ENCODE measurements around the gene PPP2R5C. TPM values are rescaled to one million over a fixed set of nuclear protein-coding genes. Genes with fewer than 3 reads are reported as not detected.
A peak's percentile ranks its signal among the peaks of the same experiment; 100 is the strongest.

PPP2R5C gene
- total and polyA plus RNA-seq, 7 experiments from 2014 or later, result 155 to 449 (median 382) TPM

DNA sequence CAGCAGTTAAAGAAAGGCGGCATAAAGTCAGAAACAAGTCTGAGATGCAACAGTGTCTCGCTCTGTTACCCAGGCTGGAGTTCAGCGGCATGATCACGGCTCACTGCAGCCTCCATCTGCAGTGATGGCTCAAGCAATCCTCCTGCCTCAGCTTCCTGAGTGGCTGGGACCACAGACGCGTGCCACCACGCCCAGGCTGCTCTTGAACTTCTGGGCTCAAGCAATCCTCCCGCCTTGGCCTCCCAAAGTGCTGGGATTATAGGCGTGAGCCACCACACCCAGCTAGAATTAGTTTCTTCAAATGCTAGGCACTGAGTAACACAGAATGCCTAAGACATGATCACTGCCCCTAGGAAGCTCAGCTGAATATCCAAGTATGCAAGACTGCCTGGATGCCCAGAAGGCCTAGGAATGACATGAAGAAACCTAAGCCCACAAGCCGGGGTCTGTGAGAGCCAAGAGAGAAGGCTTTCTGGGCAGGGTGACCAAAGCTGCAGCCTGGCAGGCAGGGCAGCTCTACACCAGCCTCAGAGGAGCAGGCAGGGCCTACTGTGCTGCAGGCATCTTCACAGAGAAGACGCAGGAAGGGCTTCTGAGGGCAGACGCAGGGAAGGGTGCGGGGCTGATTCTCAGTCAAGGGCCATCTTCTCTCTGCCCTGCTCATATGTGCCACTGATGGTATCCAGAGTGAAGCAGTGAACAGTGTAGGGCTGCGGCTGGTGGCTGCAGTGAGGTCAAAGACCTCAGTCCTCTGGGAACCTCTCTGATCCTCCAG lies 4.3 kb upstream of the PPP2R5C start:
- DNase-seq (no peak), ATAC-seq (no peak)
- Histone ChIP-seq H3K9me3 (ENCODE audit: control insufficient read depth in 2 of 3, low read length in 3 of 3) (no peaks in the 10 kb centered on the region), H3K27ac (ENCODE audit: low read depth, low read length) (no peak overlapping the region), H3K27me3 (ENCODE audit: control insufficient read depth in 2 of 2, insufficient read depth in 2 of 2, low read length in 2 of 2) (no peaks in the 10 kb centered on the region), H3K4me3 (ENCODE audit: low read length) (no peak overlapping the region), H3K36me3 (ENCODE audit: control insufficient read depth in 2 of 3, insufficient read depth in 3 of 3, low read length in 3 of 3) (peaks cover 0 to 4% (median 0%) of the 10 kb centered on the region in 3 experiments), H3K4me1 (ENCODE audit: control insufficient read depth in 2 of 2, insufficient read depth in 2 of 2, low read length in 2 of 2) (no peaks in the 10 kb centered on the region)
- ChIA-PET CTCF (no interaction called here), POLR2A (interaction anchor here (0.9 kb wide), 1 partner anchor 339 kb away, joined by 3 read pairs; no protein-coding TSS in a partner anchor)
- Mint-ChIP-seq H3K4me1 (peaks cover 5 to 23% (median 11%) of the 10 kb centered on the region in 7 donors), H3K4me3 (no peak overlapping the region), H3K9me3 (peaks cover 0 to 7% (median 1%) of the 10 kb centered on the region in 11 donors), H3K36me3 (peaks cover 0 to 4% (median 0%) of the 10 kb centered on the region in 5 donors), H3K27me3 (peaks cover 0 to 39% (median 9%) of the 10 kb centered on the region in 5 donors), H3K27ac (peak overlapping the region in 4 of 9 donors; percentile 20 to 63 (median 40))
- intact Hi-C loops (cut with micrococcal nuclease), result no loop called here

DNA sequence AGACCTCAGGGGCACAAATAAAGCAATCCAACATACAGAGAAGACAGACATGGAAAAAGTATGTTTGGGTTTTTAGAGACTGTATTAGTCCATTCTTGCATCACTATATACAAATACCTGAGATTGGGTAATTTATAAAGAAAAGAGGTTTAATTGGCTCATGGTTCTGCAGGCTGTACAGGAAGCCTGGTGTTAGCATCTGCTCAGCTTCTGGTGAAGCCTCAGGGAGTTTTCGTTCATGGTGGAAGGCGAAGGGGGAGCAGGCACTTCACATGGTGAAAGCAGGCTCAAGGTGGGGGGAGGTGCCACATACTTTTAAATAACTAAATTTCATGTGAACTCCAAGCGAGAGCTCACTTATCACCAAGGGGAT lies 3.7 kb upstream of the PPP2R5C start:
- H3K9me3 Mint-ChIP-seq, result peaks cover 0 to 4% (median 0%) of the 10 kb centered on the region in 11 donors
- peaks cover 0 to 4% (median 0%) of the 10 kb centered on the region in 5 donors for H3K36me3 Mint-ChIP-seq
- intact Hi-C loops (cut with micrococcal nuclease), result no loop called here
- Histone ChIP-seq H3K4me1 (ENCODE audit: control insufficient read depth in 2 of 2, insufficient read depth in 2 of 2, low read length in 2 of 2) (peaks cover 0 to 6% of the 10 kb centered on the region in 2 donors), H3K27me3 (ENCODE audit: control insufficient read depth in 2 of 2, insufficient read depth in 2 of 2, low read length in 2 of 2) (no peaks in the 10 kb centered on the region), H3K4me3 (ENCODE audit: low read length) (no peak overlapping the region), H3K27ac (ENCODE audit: low read depth, low read length) (no peak overlapping the region), H3K36me3 (ENCODE audit: control insufficient read depth in 2 of 3, insufficient read depth in 3 of 3, low read length in 3 of 3) (peaks cover 0 to 4% (median 0%) of the 10 kb centered on the region in 3 experiments), H3K9me3 (ENCODE audit: control insufficient read depth in 2 of 3, low read length in 3 of 3) (no peaks in the 10 kb centered on the region)
- CTCF ChIA-PET, result no interaction called here
- POLR2A ChIA-PET, result interaction anchor here (1.3 to 3.1 kb wide), 2 partner anchors 10 to 51 kb away, joined by 3 to 28 read pairs; no protein-coding TSS in a partner anchor
- DNase-seq (no peak), ATAC-seq (no peak)
- peak overlapping the region in 1 of 9 donors; percentile 32 for H3K27ac Mint-ChIP-seq
- H3K4me3 Mint-ChIP-seq, result no peak overlapping the region
- H3K4me1 Mint-ChIP-seq, result peaks cover 10 to 27% (median 12%) of the 10 kb centered on the region in 7 donors
- H3K27me3 Mint-ChIP-seq, result peaks cover 0 to 33% (median 6%) of the 10 kb centered on the region in 5 donors

DNA sequence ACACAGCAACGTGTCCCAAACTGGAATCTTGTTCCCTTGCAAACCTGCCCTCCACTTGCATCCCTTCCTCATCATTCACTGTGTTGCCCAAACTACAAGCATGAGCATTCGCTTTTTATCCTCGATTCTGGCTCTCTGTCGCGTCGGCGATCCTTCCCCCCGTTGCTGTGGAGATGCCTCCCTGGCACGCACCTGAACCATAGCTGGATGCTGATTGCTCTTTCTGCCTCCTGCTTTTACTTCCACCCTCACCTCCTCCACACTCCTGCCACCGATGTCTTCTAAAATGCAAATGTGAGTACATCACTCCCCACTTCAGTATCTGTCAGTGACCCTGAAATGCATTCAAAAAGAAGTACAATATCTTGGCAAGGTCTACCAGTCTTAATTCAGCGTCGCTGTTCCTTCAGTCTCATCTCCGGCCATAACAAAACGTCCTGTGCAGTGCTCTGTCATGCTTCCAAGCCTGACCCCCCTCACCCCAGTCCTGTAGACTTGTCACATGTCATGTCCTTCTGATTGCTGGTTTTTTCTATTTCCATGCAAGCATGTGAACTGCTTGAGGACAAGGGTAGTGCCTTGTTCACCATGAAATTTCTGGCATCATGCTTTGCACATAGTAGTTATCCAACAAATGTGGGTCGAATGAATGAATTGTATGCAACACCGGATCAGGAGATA lies 2.5 kb upstream of the PPP2R5C start:
- peaks cover 16 to 37% (median 23%) of the 10 kb centered on the region in 7 donors for H3K4me1 Mint-ChIP-seq
- intact Hi-C loops (cut with micrococcal nuclease), result no loop called here
- Histone ChIP-seq H3K36me3 (ENCODE audit: control insufficient read depth in 2 of 3, insufficient read depth in 3 of 3, low read length in 3 of 3) (peaks cover 0 to 4% (median 0%) of the 10 kb centered on the region in 3 experiments), H3K27ac (ENCODE audit: low read depth, low read length) (no peak overlapping the region), H3K9me3 (ENCODE audit: control insufficient read depth in 2 of 3, low read length in 3 of 3) (no peaks in the 10 kb centered on the region), H3K27me3 (ENCODE audit: control insufficient read depth in 2 of 2, insufficient read depth in 2 of 2, low read length in 2 of 2) (no peaks in the 10 kb centered on the region), H3K4me1 (ENCODE audit: control insufficient read depth in 2 of 2, insufficient read depth in 2 of 2, low read length in 2 of 2) (peaks cover 7 to 14% of the 10 kb centered on the region in 2 donors), H3K4me3 (ENCODE audit: low read length) (no peak overlapping the region)
- CTCF ChIA-PET, result no interaction called here
- peak overlapping the region in 4 of 10 donors; percentile 6 to 72 (median 40) for H3K4me3 Mint-ChIP-seq
- peaks cover 0 to 4% (median 0%) of the 10 kb centered on the region in 11 donors for H3K9me3 Mint-ChIP-seq
- H3K27ac Mint-ChIP-seq, result peak overlapping the region in 6 of 9 donors; percentile 2 to 92 (median 44)
- ATAC-seq (no peak), DNase-seq (no peak)
- peaks cover 0 to 24% (median 4%) of the 10 kb centered on the region in 5 donors for H3K27me3 Mint-ChIP-seq
- H3K36me3 Mint-ChIP-seq, result peaks cover 0 to 5% (median 0%) of the 10 kb centered on the region in 5 donors
- POLR2A ChIA-PET, result interaction anchor here (1.3 to 5.9 kb wide), 7 partner anchors 9 to 65 kb away, joined by 3 to 33 read pairs (median 14); no protein-coding TSS in a partner anchor

DNA sequence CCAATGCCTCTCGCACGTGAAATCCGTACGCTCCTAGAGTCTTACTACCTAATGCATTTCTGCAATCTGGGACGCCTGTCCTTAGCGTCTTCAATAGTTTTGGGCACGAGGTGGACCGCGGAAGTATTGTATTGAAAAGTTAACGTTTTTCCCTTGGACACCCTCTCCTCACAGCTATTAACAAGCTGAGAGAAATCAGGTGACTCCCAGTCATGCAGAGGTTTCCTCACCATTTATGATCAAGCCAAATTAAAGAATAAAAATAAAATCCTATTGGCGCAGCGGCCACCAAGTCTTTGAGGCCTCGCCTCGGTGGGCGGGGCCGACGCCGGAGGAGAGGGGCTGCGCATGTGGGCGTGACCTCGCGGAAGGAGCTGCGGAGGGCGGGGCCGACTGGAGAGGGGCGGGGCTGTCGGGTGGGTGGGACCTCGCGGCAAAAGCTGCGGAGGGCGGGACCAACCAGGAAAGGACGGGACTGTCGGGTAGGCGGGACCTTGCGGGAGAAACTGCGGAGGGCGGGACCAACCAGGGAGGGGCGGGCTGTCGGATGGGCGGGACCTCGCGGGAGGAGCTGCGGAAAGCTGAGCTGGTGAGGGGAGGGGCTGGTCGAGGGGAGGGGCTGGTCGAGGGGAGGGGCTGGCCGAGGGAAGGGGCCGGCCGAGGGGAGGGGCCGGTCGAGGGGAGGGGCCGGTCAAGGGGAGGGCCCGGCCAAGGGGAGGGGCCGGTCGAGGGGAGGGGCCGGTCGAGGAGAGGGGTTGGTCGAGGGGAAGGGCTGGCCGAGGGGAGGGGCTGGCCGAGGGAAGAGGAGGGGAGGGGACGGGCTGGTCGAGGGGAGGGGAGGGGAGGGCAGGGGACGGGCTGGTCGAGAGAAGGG lies 1.1 kb upstream of the PPP2R5C start:
- peak; percentile 87 for ATAC-seq
- Mint-ChIP-seq H3K4me1 (peaks cover 24 to 50% (median 36%) of the 10 kb centered on the region in 7 donors), H3K36me3 (peaks cover 0 to 15% (median 0%) of the 10 kb centered on the region in 5 donors), H3K27ac (peak overlapping the region; percentile 15 to 93 (median 82)), H3K9me3 (peaks cover 0 to 1% (median 0%) of the 10 kb centered on the region in 11 donors), H3K4me3 (peak overlapping the region; percentile 56 to 94 (median 78)), H3K27me3 (peaks cover 0 to 15% (median 0%) of the 10 kb centered on the region in 5 donors)
- peak; percentile 82 to 97 (median 91) for DNase-seq
- H3K36me3 ChIP-seq (ENCODE audit: control insufficient read depth in 2 of 3, insufficient read depth in 3 of 3, low read length in 3 of 3), result peaks cover 0 to 4% (median 4%) of the 10 kb centered on the region in 3 experiments
- H3K4me3 ChIP-seq (ENCODE audit: low read length), result peak overlapping the region; percentile 10
- intact Hi-C loops (cut with micrococcal nuclease), result loop anchor here (1.0 to 5.0 kb wide), 16 partner anchors 22 to 832 kb away; partner anchors contain the start of genes DYNC1H1 (in 2 of the 2), MOK (in 2 of the 2), WDR20 (in 2 of the 2) and HSP90AA1 (in 1 of the 2)
- H3K27me3 ChIP-seq (ENCODE audit: control insufficient read depth in 2 of 2, insufficient read depth in 2 of 2, low read length in 2 of 2), result no peaks in the 10 kb centered on the region
- CTCF ChIA-PET, result interaction anchor here (0.6 to 1.6 kb wide), 5 partner anchors 23 to 478 kb away, joined by 3 to 10 read pairs (median 4); no protein-coding TSS in a partner anchor
- POLR2A ChIA-PET, result interaction anchor here (0.7 to 5.9 kb wide), 17 partner anchors 10 to 188 kb away, joined by 3 to 33 read pairs (median 7); no protein-coding TSS in a partner anchor
- H3K4me1 ChIP-seq (ENCODE audit: control insufficient read depth in 2 of 2, insufficient read depth in 2 of 2, low read length in 2 of 2), result peaks cover 11 to 14% of the 10 kb centered on the region in 2 donors
- no peaks in the 10 kb centered on the region for H3K9me3 ChIP-seq (ENCODE audit: control insufficient read depth in 2 of 3, low read length in 3 of 3)
- peak overlapping the region; percentile 91 for H3K27ac ChIP-seq (ENCODE audit: low read depth, low read length)

DNA sequence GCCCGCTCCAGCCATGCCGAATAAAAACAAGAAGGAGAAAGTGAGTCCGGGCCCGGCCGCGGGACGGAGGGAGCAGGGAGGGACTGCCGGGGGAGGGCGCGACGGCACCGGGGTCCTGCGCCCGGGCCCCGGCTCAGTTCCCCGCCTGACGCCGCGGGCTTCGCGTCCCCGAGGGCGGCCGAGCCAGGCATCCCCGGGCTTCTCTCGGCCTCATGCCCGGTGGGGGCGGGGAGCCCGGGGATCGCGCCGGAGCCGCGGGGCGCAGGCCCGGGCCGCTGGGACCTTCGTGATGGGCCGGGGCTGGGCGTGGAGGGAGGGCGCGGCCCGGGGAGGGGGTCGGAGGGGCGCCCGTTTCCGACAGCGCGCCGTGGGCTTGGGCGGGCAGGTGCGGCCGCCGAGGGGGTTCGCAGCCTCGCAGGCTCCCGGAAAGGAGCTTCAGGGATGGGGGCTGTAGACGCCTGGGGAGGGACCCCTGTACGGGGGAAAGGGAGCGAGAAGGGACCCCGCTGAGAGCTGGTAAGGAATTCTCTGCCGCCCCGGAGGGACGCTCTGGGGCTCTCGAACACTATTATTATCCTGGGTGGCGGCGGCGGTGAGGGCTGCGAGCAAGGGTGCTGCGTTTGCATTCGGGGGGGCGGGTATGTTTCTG lies 496 bp downstream of the PPP2R5C start:
- Histone ChIP-seq H3K36me3 (ENCODE audit: control insufficient read depth in 2 of 3, insufficient read depth in 3 of 3, low read length in 3 of 3) (peaks cover 0 to 8% (median 4%) of the 10 kb centered on the region in 3 experiments), H3K9me3 (ENCODE audit: control insufficient read depth in 2 of 3, low read length in 3 of 3) (no peaks in the 10 kb centered on the region), H3K27me3 (ENCODE audit: control insufficient read depth in 2 of 2, insufficient read depth in 2 of 2, low read length in 2 of 2) (no peaks in the 10 kb centered on the region), H3K27ac (ENCODE audit: low read depth, low read length) (peak overlapping the region; percentile 72), H3K4me3 (ENCODE audit: low read length) (peak overlapping the region; percentile 59), H3K4me1 (ENCODE audit: control insufficient read depth in 2 of 2, insufficient read depth in 2 of 2, low read length in 2 of 2) (peaks cover 11 to 14% of the 10 kb centered on the region in 2 donors)
- DNase-seq, result peak; percentile 28 to 65 (median 50)
- no peak for ATAC-seq
- H3K36me3 Mint-ChIP-seq, result peaks cover 0 to 19% (median 7%) of the 10 kb centered on the region in 5 donors
- peaks cover 0 to 9% (median 0%) of the 10 kb centered on the region in 5 donors for H3K27me3 Mint-ChIP-seq
- peak overlapping the region; percentile 89 to 96 (median 93) for H3K4me3 Mint-ChIP-seq
- peaks cover 30 to 61% (median 43%) of the 10 kb centered on the region in 7 donors for H3K4me1 Mint-ChIP-seq
- ChIA-PET POLR2A (interaction anchor here (0.7 to 5.9 kb wide), 19 partner anchors 9 to 833 kb away, joined by 3 to 38 read pairs (median 4); no protein-coding TSS in a partner anchor), CTCF (interaction anchor here (0.6 to 1.2 kb wide), 6 partner anchors 8 to 557 kb away, joined by 3 to 6 read pairs (median 3); no protein-coding TSS in a partner anchor)
- intact Hi-C loops (cut with micrococcal nuclease), result loop anchor here (1.0 to 5.0 kb wide), 6 partner anchors 23 to 543 kb away; partner anchors contain the start of genes DYNC1H1 (in 1 of the 2), HSP90AA1 (in 1 of the 2), MOK (in 1 of the 2) and WDR20 (in 1 of the 2)
- H3K9me3 Mint-ChIP-seq, result peaks cover 0 to 1% (median 0%) of the 10 kb centered on the region in 11 donors
- peak overlapping the region; percentile 69 to 95 (median 91) for H3K27ac Mint-ChIP-seq

Measured in naive thymus-derived CD4-positive, alpha-beta T cell (primary cell).